Measurements from ENCODE around the gene UBE2F.
A peak's percentile ranks its signal among the peaks of the same experiment; 100 is the strongest.

Gene UBE2F

GRCh38 chr2:237966565-237967462 lies at the start of gene UBE2F:
UBE2F (plus strand) TSS chr2:237967014; CDS start chr2:237973108, 6,094 bp downstream.
- peak; percentile 94 to 97 (median 95) for DNase-seq (ENCODE audit: low read depth in 3 of 3)

GRCh38 chr2:237917696-237918374 lies 49.0 kb upstream of the UBE2F start:
- DNase-seq (ENCODE audit: low read depth in 3 of 3): no peak

DNA sequence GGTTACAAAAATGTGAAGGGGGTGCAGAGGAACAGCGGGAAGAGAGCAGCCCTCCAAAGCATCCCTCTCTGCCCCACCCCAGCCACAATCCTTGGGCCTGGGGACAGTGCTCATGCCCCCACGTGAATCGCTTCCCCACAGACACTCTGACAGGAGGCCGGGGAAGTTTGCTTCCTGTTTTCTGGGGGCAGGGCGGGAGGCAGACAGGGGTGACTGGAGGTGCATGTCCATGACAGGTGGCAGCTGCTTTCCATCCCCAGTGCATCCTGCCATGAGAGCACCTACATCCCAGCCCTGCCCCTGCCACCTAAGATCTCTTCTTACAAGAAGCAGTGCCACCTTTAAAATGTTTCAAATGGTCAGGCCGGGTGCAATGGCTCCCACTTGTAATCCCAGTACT lies 47.2 kb upstream of the UBE2F start:
- no peak for DNase-seq (ENCODE audit: low read depth in 3 of 3)

DNA sequence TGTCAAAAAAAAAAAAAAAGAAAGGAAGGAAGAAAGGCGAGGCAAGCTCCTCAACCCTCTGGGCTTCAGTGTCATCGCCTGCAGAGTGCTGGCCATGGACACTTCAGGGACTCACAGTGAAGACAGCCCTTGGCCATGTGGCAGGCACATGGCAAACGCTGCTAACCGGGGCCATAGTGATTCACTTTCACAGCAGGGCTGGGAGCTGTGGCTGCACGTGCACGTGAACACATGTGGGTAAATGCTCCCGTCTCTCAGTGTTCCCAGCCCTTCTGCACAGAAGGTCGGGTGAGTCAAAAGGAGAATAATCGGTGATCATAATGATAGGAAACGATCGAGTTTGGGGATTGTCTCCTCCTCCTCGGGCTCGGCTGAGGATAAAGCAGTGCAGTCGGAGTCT lies 46.1 kb upstream of the UBE2F start:
- no peak for DNase-seq (ENCODE audit: low read depth in 3 of 3)

DNA sequence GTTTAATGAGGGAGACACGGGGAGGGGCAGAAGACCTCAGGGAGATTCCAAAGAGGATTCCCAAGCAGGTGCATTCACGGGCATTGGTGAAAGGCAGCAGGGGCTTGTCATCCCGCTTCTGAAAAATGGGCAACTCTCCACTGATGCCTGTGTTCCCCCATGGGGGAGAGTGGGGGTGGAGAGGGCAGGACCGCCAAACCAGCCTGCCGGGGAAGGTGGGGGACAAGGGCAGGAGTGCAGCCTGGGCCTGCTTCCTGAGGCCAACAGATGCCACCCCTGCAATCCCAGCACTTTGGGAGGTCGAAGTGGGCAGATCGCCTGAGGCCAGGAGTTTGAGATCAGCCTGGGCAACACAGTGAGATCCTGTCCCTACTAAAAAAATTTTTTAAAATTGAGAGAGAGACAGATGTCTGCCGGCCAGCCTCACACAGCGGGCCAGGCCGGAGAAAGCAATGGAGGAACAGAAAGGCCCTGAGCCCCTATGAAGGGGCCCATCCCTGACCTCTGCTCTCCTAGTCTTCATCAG lies 44.8 kb upstream of the UBE2F start:
- no peak for DNase-seq (ENCODE audit: low read depth in 3 of 3)

GRCh38 chr2:237922641-237923361 lies 44.0 kb upstream of the UBE2F start:
- DNase-seq (ENCODE audit: low read depth in 3 of 3): no peak

GRCh38 chr2:237923481-237924163 lies 43.2 kb upstream of the UBE2F start:
- peak; percentile 49 to 79 (median 71) for DNase-seq (ENCODE audit: low read depth in 3 of 3)

- no peak for DNase-seq (ENCODE audit: low read depth in 3 of 3)
Observed at GRCh38 chr2:237924164-237924534, 42.7 kb upstream of the UBE2F start.

- no peak for DNase-seq (ENCODE audit: low read depth in 3 of 3)
Observed at GRCh38 chr2:237927135-237927534, 39.7 kb upstream of the UBE2F start.

- no peak for DNase-seq (ENCODE audit: low read depth in 3 of 3)
Observed at GRCh38 chr2:237927986-237928385, 38.8 kb upstream of the UBE2F start.

GRCh38 chr2:237929979-237930378 lies 36.8 kb upstream of the UBE2F start:
- DNase-seq (ENCODE audit: low read depth in 3 of 3): no peak

DNA sequence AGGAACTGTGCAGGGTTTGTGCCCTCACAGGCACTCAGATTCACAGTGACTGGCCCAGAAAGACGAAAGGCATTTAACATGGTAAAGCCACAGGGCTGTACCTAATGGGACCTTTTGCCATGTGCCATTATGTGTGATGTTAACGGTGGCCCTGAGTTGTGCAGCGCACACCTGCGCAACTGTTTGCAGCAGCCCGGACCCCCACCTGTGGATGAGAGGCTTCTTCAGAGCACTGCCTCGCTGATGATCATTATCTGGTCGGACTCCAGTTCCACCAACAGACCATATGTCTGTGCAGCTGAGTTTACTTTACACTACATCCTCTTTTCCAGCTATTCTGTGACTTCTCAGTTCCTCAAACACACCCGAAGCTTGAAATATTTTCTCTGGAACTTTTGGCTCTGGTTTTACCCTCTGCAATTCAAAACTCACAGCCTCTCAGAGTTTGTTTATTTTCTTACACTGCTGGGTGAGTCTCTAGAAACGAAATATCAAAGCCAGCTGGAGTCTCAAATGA lies 35.6 kb upstream of the UBE2F start:
- no peak for DNase-seq (ENCODE audit: low read depth in 3 of 3)

GRCh38 chr2:237932731-237933131 lies 34.1 kb upstream of the UBE2F start:
- DNase-seq (ENCODE audit: low read depth in 3 of 3): no peak

GRCh38 chr2:237934186-237934585 lies 32.6 kb upstream of the UBE2F start:
- no peak for DNase-seq (ENCODE audit: low read depth in 3 of 3)

- no peak for DNase-seq (ENCODE audit: low read depth in 3 of 3)
Observed at GRCh38 chr2:237935740-237936452, 30.9 kb upstream of the UBE2F start.

DNA sequence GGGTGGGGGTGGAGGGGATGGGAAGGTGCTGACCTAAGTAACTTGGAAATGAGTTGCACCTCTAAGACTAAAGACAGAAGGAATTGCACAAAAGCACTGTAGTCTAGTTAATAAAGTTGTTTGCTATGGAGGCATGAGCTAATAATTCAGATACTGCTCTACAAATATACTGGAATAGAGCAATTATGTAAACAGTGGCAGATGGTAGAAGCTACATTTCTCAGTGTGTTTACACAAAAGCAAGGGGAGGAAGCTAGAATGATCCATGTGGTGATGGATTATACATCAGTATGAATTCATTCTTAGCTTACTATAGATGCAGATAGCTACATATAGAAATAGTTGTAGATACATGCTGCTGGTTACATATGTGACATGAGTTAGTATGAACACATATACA lies 27.6 kb upstream of the UBE2F start:
- DNase-seq (ENCODE audit: low read depth in 3 of 3): no peak

GRCh38 chr2:237940828-237941227 lies 26.0 kb upstream of the UBE2F start:
- no peak for DNase-seq (ENCODE audit: low read depth in 3 of 3)

DNA sequence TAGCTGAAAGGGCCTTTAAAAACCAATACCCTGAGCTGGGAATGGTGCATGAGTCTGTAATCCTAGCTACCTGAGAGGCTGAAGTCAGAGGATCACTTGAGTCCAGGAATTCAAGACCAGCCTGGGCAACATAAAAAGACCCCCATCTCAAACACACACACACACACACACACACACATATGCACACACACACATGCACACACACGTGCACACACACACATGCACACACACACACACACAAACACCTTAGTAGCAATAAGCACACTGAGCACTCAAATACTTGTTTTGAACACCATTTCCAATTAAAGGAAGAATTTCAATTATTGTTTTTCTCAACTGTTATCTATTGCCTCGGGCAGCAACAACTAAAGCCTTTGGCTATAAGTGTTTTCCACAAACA lies 25.6 kb upstream of the UBE2F start:
- no peak for DNase-seq (ENCODE audit: low read depth in 3 of 3)

- DNase-seq (ENCODE audit: low read depth in 3 of 3): no peak
Observed at GRCh38 chr2:237942513-237942899, 24.3 kb upstream of the UBE2F start.

DNA sequence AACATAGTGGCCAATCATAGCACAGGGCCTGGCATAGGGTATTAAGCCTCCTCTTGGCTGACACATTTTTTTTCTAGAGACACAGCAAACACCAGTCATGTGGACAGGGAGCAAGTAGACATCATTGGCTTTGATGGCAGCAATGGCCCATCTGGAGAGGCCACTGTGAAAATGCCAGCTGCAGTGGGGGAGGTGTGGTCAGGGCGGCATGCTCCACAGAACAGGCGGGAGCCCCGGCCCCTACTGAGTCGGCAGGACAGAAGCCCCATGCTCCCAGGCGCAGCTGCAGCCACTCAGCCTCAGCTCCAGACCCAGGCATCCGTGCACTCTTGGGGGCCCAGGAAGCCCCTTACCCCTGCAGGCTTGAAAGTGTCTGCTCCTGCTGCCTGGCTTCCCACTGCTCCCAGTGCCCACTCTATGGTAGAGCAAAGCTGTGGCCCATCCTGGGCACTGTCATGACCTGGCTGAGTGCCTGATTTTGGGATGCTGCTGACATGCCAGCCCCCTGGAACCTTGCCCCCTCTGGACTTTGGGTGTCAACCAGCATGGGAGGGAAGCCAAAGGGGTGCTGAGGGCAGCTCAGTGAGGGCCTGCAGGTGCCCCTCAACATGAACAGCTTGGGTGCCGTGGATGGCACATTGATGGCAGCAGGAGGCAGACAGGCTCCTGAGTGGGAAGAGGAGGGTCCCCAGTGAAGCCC lies 23.3 kb upstream of the UBE2F start:
- DNase-seq (ENCODE audit: low read depth in 3 of 3): no peak
